Skin epidermis (tissue), 12 donors: ENCODE data around the gene DTX3.
"Not testable (repeated sequence)": the region's sequence is repeated elsewhere in the genome, so short reads cannot be mapped to it uniquely, and the experiment has no call there.

Source experiments
- H3K27ac ChIP-seq, 21 experiments: fragments of 200-600 bp; sonication (generic) in 11 of 21; one replicate each; pipeline ENCODE4 v1.5.0; 2020; ENCODE audit warnings: mild to moderate bottlenecking in 3 of 21, inconsistent platforms in 2 of 21, moderate library complexity in 2 of 21
- H3K4me3 ChIP-seq, 7 experiments: fragments of 200-600 bp; sonication (generic) in 2 of 7; one replicate each; pipeline ENCODE4 v1.5.0; 2020; ENCODE audit warnings: inconsistent platforms in 2 of 7, mild to moderate bottlenecking in 2 of 7, moderate library complexity in 1 of 7

DTX3 gene

GRCh38 chr12:57616383-57617101, 11.9 kb downstream of the DTX3 start:
- no peak overlapping the region for H3K4me3 ChIP-seq
- peak overlapping the region in 1 of 21 experiments; percentile 60 for H3K27ac ChIP-seq

- Histone ChIP-seq H3K27ac (no peak overlapping the region), H3K4me3 (no peak overlapping the region)
These were observed 13.3 kb downstream of the DTX3 start for GRCh38 chr12:57617942-57618341.

GRCh38 chr12:57618431-57618830, 13.8 kb downstream of the DTX3 start:
- not testable (repeated sequence) for H3K27ac ChIP-seq, H3K4me3 ChIP-seq

- no peak overlapping the region for H3K27ac ChIP-seq
- no peak overlapping the region for H3K4me3 ChIP-seq
These were observed 14.4 kb downstream of the DTX3 start for GRCh38 chr12:57618966-57619433.

GRCh38 chr12:57619434-57620244, 15.0 kb downstream of the DTX3 start:
- Histone ChIP-seq H3K4me3 (no peak overlapping the region), H3K27ac (no peak overlapping the region)

- H3K4me3 ChIP-seq, result peak overlapping the region in 3 of 7 experiments; percentile 6 to 18 (median 16)
- H3K27ac ChIP-seq, result no peak overlapping the region
These were observed 15.8 kb downstream of the DTX3 start for GRCh38 chr12:57620245-57620935.

- peak overlapping the region in 6 of 7 experiments; percentile 2 to 18 (median 10) for H3K4me3 ChIP-seq
- no peak overlapping the region for H3K27ac ChIP-seq
These were observed 16.4 kb downstream of the DTX3 start for GRCh38 chr12:57620936-57621496.

GRCh38 chr12:57621497-57622292, 17.1 kb downstream of the DTX3 start:
- H3K4me3 ChIP-seq, result peak overlapping the region; percentile 2 to 23 (median 13)
- H3K27ac ChIP-seq, result no peak overlapping the region

- H3K27ac ChIP-seq, result no peak overlapping the region
- no peak overlapping the region for H3K4me3 ChIP-seq
These were observed 17.9 kb downstream of the DTX3 start for GRCh38 chr12:57622293-57623245.

GRCh38 chr12:57623385-57623784, 18.8 kb downstream of the DTX3 start:
- no peak overlapping the region for H3K4me3 ChIP-seq
- H3K27ac ChIP-seq, result no peak overlapping the region

- H3K27ac ChIP-seq, result no peak overlapping the region
- no peak overlapping the region for H3K4me3 ChIP-seq
These were observed 19.3 kb downstream of the DTX3 start for GRCh38 chr12:57623811-57624390.

GRCh38 chr12:57624441-57625220, 20.0 kb downstream of the DTX3 start:
- no peak overlapping the region for H3K4me3 ChIP-seq

GRCh38 chr12:57625261-57626032, 20.8 kb downstream of the DTX3 start:
- no peak overlapping the region for H3K27ac ChIP-seq
- no peak overlapping the region for H3K4me3 ChIP-seq

More at GRCh38 chr12:57624441-57625220, 20.0 kb downstream of the DTX3 start:
- no peak overlapping the region for H3K27ac ChIP-seq

- H3K4me3 ChIP-seq, result no peak overlapping the region
- H3K27ac ChIP-seq, result no peak overlapping the region
These were observed 21.7 kb downstream of the DTX3 start for GRCh38 chr12:57626111-57626920.

GRCh38 chr12:57626921-57627445, 22.4 kb downstream of the DTX3 start:
- Histone ChIP-seq H3K4me3 (no peak overlapping the region), H3K27ac (no peak overlapping the region)
